ENCODE data around the gene PLXNA1.

The PLXNA1 gene

GRCh38 chr3:126987596-126987995, 4.7 kb downstream of the PLXNA1 start:
- no peak for DNase-seq (ENCODE audit: low read depth)

DNA sequence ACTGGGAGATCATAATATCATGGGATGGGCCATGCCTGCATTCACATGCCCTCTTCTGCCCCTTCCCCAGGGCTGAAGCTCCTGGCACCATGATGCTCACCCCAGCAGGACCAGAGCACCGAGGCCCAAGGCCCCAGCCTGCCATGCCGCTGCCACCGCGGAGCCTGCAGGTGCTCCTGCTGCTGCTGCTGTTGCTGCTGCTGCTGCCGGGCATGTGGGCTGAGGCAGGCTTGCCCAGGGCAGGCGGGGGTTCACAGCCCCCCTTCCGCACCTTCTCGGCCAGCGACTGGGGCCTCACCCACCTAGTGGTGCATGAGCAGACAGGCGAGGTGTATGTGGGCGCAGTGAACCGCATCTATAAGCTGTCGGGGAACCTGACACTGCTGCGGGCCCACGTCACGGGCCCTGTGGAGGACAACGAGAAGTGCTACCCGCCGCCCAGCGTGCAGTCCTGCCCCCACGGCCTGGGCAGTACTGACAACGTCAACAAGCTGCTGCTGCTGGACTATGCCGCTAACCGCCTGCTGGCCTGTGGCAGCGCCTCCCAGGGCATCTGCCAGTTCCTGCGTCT, 5.6 kb downstream of the PLXNA1 start:
- DNase-seq (ENCODE audit: low read depth), result no peak

DNA sequence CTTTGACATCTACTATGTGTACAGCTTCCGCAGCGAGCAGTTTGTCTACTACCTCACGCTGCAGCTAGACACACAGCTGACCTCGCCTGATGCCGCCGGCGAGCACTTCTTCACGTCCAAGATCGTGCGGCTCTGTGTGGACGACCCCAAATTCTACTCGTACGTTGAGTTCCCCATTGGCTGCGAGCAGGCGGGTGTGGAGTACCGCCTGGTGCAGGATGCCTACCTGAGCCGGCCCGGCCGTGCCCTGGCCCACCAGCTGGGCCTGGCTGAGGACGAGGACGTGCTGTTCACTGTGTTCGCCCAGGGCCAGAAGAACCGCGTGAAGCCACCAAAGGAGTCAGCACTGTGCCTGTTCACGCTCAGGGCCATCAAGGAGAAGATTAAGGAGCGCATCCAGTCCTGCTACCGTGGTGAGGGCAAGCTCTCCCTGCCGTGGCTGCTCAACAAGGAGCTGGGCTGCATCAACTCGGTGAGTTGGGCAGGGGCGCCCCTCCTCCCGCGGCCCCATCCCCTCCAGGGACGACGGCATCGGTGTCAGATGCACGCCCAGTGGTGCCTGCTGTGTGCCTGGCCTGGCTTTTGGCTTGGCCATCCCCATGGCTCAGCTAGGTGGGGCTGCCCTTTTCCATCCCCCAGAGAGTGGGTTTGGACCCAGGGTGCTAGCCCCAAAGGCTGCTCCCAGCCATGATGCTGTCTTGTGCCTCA, 6.6 kb downstream of the PLXNA1 start:
- DNase-seq (ENCODE audit: low read depth), result no peak

DNA sequence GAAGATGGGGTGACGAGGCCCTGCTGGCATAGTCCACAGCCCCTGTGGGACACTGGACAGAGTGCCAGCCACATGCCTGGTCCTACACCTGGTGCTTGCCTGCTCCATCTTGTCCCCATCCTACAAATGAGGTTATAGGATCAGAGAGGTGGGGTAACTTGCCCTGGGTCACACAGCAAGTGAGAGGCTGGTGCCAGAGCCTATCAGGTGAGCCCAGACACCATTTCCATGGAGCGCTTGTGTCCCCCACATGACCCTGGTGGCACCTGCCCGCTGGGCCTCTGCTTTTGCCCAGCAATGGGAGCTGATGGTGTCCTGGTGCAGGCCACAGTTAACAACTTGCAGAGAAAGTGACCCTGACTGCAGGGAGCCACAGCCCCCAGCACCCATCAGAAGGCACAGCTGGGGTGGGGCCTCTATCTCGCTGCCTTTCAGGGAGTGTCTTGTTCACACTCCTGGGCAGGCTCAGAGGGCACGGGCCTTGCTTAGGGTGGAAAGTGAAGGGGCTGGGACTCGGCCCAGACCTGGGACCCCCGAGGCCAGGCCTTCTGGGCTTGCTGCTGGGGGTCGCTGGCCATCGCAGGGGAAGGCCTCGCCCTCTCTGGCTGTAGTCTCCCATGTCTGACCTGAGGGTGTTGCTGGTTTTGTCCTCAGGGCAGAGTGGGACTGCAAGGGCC, 7.2 kb downstream of the PLXNA1 start:
- no peak for DNase-seq (ENCODE audit: low read depth)

GRCh38 chr3:126990890-126991289, 8.0 kb downstream of the PLXNA1 start:
- DNase-seq (ENCODE audit: low read depth), result no peak

DNA sequence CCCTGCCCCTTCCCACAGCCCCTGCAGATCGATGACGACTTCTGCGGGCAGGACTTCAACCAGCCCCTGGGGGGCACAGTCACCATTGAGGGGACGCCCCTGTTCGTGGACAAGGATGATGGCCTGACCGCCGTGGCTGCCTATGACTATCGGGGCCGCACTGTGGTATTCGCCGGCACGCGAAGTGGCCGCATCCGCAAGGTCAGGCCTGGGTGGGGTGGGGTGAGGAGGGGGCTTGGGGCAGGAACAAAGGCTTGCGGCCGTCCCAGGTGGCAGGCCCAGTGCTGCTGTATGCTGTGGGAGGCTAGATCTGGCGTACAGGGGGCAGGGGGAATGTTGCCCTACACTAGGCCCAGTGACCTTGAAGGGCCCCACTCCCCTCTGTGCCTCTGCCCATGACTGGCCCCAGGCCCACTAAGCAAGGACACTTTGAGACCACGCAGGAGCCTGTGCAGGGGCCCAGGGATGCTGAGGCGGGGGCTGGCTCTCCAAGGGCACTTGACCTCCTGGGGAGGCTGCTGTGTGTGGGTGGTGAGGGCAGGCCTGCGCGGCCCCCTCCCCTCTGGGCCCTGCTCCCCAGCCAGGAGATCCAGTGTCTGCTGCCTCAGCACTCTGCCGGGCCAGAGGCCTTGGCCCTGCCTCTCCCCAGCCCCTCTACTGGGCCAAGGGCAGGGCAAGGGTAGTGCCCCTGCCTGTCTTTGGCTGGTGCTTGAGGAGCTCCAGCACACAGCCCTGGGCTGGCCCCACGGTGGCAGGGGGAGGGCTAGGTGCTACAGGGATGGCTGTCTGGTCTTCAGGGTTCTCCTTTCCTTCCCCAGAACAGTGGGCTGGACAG, 8.7 kb downstream of the PLXNA1 start:
- no peak for DNase-seq (ENCODE audit: low read depth)

DNA sequence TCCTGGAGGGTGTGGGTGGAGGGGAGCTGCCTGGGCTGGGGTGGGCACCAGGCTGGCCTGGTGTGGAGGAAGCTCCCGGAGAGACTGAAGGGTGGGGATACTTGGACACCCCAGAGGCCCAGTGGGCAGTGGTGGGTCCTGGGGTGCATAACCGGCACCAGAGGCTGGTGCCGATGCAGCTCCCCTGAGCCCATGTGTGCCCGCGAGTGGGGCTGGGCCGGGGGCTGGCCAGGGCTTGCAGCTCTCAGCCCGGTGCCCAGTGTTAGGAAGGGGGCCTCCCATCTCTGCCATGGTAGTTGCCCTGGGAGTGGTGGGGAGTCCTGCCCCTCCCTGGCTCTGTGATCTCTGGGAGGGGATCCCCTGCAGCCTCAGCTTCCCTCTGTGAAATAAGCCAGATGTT, 9.3 kb downstream of the PLXNA1 start:
- no peak for DNase-seq (ENCODE audit: low read depth)

GRCh38 chr3:126992776-126993175, 9.9 kb downstream of the PLXNA1 start:
- DNase-seq (ENCODE audit: low read depth), result no peak

- DNase-seq (ENCODE audit: low read depth), result no peak
Measured at GRCh38 chr3:126993436-126993835, 10.5 kb downstream of the PLXNA1 start.

DNA sequence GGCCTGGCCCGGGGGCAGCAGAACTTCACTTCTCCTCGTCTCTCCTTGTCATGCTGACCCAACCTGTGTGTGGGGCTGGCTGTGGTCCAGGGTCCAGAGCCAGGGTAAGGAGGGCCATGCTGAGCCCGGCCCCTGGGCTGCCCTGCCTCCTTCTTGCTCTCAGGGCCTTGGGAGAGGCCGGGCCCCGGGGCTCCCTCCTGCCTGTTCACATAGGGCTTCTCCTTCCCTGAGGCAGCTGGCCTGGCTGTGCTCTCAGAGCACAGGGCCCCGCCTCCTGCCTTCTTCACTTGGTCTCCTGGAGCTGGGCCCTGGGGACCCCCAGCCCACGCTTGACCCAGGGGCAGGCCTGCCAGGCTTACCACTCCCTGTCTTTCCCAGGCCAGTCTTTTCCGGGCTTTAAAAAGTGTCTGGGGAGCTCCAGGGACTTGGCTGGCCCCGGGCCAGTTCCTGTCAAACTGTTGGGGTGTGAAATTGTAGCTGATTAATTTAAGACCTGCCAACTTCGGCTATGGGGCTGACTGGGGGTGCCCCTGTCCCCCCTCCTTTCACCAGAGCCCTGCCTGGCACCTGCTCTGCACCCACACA, 11.8 kb downstream of the PLXNA1 start:
- no peak for DNase-seq (ENCODE audit: low read depth)

GRCh38 chr3:126995254-126995780, 12.4 kb downstream of the PLXNA1 start:
- DNase-seq (ENCODE audit: low read depth), result no peak

GRCh38 chr3:126995926-126996512, 13.1 kb downstream of the PLXNA1 start:
- no peak for DNase-seq (ENCODE audit: low read depth)

GRCh38 chr3:126996905-126997304, 14.0 kb downstream of the PLXNA1 start:
- DNase-seq (ENCODE audit: low read depth), result no peak

GRCh38 chr3:126997455-126998038, 14.6 kb downstream of the PLXNA1 start:
- DNase-seq (ENCODE audit: low read depth), result no peak

- no peak for DNase-seq (ENCODE audit: low read depth)
Measured at GRCh38 chr3:126998320-126998719, 15.4 kb downstream of the PLXNA1 start.

- DNase-seq (ENCODE audit: low read depth), result no peak
Measured at GRCh38 chr3:126998728-126999127, 15.8 kb downstream of the PLXNA1 start.

DNA sequence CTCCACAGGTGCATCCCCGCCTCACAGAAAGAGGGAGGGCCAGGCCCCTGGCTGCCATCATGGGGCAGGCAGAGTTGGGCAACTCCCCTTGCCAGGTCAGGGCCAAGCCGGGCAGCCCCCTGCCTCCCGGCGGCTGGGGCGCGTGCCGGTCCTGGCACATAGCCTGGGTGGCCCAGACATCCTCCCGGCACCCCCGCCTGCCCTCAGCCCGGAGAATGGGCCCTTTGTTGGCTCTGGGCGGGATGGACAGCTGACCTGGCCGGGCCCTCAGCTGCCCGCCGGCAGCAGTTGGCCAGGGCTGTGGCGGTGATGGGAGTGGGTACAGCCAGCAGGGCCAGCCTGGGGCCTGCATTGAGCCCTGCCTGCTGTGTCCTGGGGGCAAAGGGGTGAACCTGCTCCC, 16.5 kb downstream of the PLXNA1 start:
- DNase-seq (ENCODE audit: low read depth), result no peak

GRCh38 chr3:127000119-127000518, 17.2 kb downstream of the PLXNA1 start:
- DNase-seq (ENCODE audit: low read depth), result no peak

DNA sequence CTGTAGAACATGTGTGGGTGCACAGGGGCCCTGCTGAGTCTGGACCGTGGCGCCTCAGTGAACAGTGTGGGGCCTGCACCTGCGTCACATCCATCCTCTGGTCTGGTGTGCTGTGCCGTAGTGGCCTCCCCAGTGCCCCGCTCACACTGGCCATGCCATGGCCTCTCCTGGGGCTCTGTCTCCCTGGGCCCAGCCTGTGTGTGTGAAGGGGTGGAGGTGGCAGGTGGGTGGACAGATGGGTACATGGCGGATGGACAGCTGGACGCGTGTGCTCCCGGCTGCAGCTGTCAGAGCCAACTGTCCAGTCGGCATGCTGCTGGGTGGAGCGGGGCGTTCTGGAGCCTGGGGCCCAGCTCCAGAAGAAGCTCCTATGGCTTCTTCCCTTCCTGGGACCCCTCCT, 17.8 kb downstream of the PLXNA1 start:
- DNase-seq (ENCODE audit: low read depth), result no peak

DNA sequence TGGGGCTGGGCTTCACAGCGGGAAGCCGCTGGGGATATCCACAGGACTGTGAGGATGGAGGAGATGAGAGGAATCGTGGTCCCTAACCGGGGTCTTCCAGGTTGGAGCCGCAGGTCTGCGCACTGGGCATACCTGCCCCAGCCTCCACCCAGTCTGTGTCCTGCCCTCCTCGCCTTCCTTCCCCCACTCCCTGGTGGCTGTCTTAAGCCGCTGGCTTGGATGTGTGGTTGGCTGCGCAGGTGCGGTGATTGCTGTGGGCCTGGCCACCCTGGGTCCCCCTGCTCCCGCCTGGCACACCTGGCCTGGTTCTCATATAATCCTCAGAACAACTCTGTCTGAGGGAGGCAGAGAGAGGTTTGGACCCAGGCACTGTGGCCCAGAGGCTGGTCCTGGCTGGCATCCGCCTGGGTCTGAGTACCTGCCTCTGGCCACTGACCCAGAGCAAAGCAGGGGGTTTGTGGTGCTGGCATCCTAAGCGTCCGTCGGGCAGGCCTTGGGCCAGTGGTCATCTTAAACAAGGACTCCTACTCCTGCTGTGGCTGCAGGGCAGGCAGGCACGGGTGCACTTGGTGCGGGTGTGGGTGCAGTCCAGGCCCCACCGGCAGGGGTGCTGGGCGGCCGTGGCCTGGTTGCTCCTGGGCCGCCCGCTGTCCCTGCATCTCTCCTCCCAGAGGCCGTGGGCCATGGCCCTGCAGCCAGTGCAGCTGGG, 18.7 kb downstream of the PLXNA1 start:
- DNase-seq (ENCODE audit: low read depth), result no peak

All from stimulated activated CD8-positive, alpha-beta memory T cell treated with anti-CD3 and anti-CD28 coated beads, Interleukin-15, amount 100 ng/mL, for 1 hour (primary cell).